ENCODE data around the gene LRP10. TPM values are rescaled to one million over a fixed set of nuclear protein-coding genes. Genes with fewer than 3 reads are reported as not detected.

Gene LRP10
- total and polyA plus RNA-seq, 2 of the 8 experiments (the other 6 are each of a cell fraction or from before 2014, with no cell fraction given): 12.4 to 15.6 TPM

GRCh38 chr14:22884076-22884737 is 12.7 kb downstream of the LRP10 start:
- Histone ChIP-seq H3K18ac (ENCODE audit: extremely low read depth, low read length) (no peak overlapping the region), H2BK12ac (ENCODE audit: low read depth, low read length) (peak overlapping the region; percentile 99), H3K14ac (ENCODE audit: insufficient read length) (no peak overlapping the region), H3K27ac (ENCODE audit: low read depth, low read length) (no peak overlapping the region), H4K91ac (replicated peaks; ENCODE audit: insufficient read length, low read length) (no peak overlapping the region), H2BK120ac (replicated peaks; ENCODE audit: low read depth, low read length) (no peak overlapping the region), H3K79me2 (ENCODE audit: control insufficient read depth in 1 of 2, insufficient read depth in 2 of 2, low read length in 2 of 2) (no peaks in the 10 kb centered on the region), H3K9me3 (ENCODE audit: insufficient read depth in 2 of 2, low read depth in 1 of 2, low read length in 1 of 2) (no peaks in the 10 kb centered on the region), H2BK5ac (ENCODE audit: low read depth, low read length) (0 out of 2 replicates have a peak overlapping the region, but pooled peaks have one; percentile 66), H3K36me3 (ENCODE audit: control insufficient read depth in 2 of 4, insufficient read depth in 4 of 4, low read length in 3 of 4) (no peaks in the 10 kb centered on the region), H2BK20ac (ENCODE audit: low read length) (no peak overlapping the region), H3K4me1 (replicated peaks in 1 of 4; ENCODE audit: control insufficient read depth in 3 of 4, insufficient read depth in 4 of 4, low read length in 3 of 4) (peaks cover 7 to 21% (median 12%) of the 10 kb centered on the region in 4 experiments), H4K5ac (ENCODE audit: insufficient read length, low read depth, low read length) (no peak overlapping the region), H4K20me1 (replicated peaks in 1 of 2; ENCODE audit: control insufficient read depth in 1 of 2, insufficient read depth in 2 of 2, low read length in 2 of 2) (no peaks in the 10 kb centered on the region), H3K27me3 (replicated peaks in 1 of 4; ENCODE audit: control insufficient read depth in 3 of 4, extremely low read depth in 1 of 4, insufficient read depth in 3 of 4, low read length in 3 of 4) (peaks cover 0 to 17% (median 11%) of the 10 kb centered on the region in 4 experiments; a peak in 6 of 7 replicates), H3K9ac (replicated peaks in 1 of 4; ENCODE audit: extremely low read depth in 1 of 4, low read depth in 3 of 4, low read length in 3 of 4) (0 out of 7 replicates have a peak overlapping the region, but pooled peaks of 1 of the 4 experiments have one; percentile 28), H3K23me2 (ENCODE audit: low read depth, low read length) (peaks cover 14% of the 10 kb centered on the region), H3K23ac (ENCODE audit: insufficient read length) (no peak overlapping the region), H3K4ac (replicated peaks; ENCODE audit: insufficient read length, low read depth, low read length) (no peak overlapping the region), H3K56ac (replicated peaks; ENCODE audit: insufficient read length, low read depth, low read length) (no peak overlapping the region), H2AK5ac (ENCODE audit: low read depth, low read length) (peak overlapping the region; percentile 59; the same call in 1 of the 2 replicates), H2BK15ac (ENCODE audit: low read length) (peak overlapping the region; percentile 72; the same call in 1 of the 2 replicates), H3K4me3 (ENCODE audit: extremely low read depth in 1 of 4, insufficient read depth in 2 of 4, low read depth in 3 of 4, low read length in 4 of 4) (0 out of 8 replicates have a peak overlapping the region, but pooled peaks of 1 of the 4 experiments have one; percentile 55), H2AFZ (ENCODE audit: low read length) (no peak overlapping the region), H3K4me2 (ENCODE audit: insufficient read depth in 1 of 2, low read depth in 2 of 2, low read length in 2 of 2) (peak overlapping the region; percentile 75; a peak in 3 of 4 replicates), H3K79me1 (ENCODE audit: low read depth, low read length) (peaks cover 3% of the 10 kb centered on the region; the same call in 1 of the 2 replicates), H4K8ac (ENCODE audit: extremely low read depth, insufficient read depth, low read length) (no peak overlapping the region; the same call in 1 of the 2 replicates)
- WGBS, 2 experiments (ENCODE audit: extremely low coverage in 1 of 2, insufficient coverage in 1 of 2, insufficient read length in 1 of 2, insufficient replicate concordance in 2 of 2, low coverage in 1 of 2, low lambda C conversion rate in 2 of 2, missing lambda C conversion rate in 1 of 2): 86% methylated on average over 7 of the region's 7 CpGs; no CpG with 5 or more reads in 1 of the 2 experiments
- ChIA-PET CTCF (ENCODE audit: partially characterized antibody) (interaction anchor here (0.8 to 56.0 kb wide), 10 partner anchors 9 to 417 kb away, joined by 3 to 1562 read pairs (median 10); partner anchors contain the start of genes LRP10, MMP14, MRPL52 and SLC7A7), POLR2A (ENCODE audit: partially characterized antibody) (interaction anchor here (1.2 to 7.2 kb wide), 8 partner anchors 10 to 71 kb away, joined by 3 to 54 read pairs (median 19); partner anchors contain the start of genes LRP10, PRMT5 and RBM23)
- DNase-seq (ENCODE audit: low read depth in 1 of 2, low spot score in 2 of 2): no peak
- no peak for FAIRE-seq
